Activated CD4-positive, alpha-beta T cell treated with anti-CD3 and anti-CD28 coated beads, Interleukin-2, amount 50 U/mL, for 16 hours (primary cell): ENCODE data around the gene UXT.
"Not testable (repeated sequence)": the region's sequence is repeated elsewhere in the genome, so short reads cannot be mapped to it uniquely, and the experiment has no call there.

Experiments
- DNase-seq: peaks from one replicate; pipeline ENCODE4 v3.0.0-alpha.2; 2020

The UXT gene

GRCh38 chrX:47612418-47612817 is 46.6 kb downstream of the UXT start:
- no peak for DNase-seq

DNA sequence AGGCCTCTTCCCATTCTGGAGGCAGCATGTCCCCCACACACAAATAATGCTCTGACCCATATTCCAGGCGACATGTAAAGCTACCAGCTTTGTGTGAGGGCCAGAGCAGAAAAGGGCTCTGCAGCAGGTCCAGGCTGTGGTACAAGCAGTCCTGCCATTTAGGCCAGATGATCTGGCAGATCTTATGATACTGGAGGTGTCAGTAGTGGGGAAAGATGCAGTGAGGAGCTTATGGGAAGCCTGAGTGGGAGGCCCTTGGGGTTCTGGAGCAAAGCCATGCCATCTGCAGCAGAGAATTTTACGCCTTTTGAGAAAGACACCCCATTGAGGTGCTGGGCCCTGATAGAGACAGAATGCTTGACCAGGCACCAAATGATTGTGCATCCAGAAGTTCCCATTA is 47.1 kb downstream of the UXT start:
- DNase-seq = no peak

GRCh38 chrX:47611489-47611888 is 47.5 kb downstream of the UXT start:
- DNase-seq = no peak

GRCh38 chrX:47610511-47610910 is 48.5 kb downstream of the UXT start:
- DNase-seq = no peak

DNA sequence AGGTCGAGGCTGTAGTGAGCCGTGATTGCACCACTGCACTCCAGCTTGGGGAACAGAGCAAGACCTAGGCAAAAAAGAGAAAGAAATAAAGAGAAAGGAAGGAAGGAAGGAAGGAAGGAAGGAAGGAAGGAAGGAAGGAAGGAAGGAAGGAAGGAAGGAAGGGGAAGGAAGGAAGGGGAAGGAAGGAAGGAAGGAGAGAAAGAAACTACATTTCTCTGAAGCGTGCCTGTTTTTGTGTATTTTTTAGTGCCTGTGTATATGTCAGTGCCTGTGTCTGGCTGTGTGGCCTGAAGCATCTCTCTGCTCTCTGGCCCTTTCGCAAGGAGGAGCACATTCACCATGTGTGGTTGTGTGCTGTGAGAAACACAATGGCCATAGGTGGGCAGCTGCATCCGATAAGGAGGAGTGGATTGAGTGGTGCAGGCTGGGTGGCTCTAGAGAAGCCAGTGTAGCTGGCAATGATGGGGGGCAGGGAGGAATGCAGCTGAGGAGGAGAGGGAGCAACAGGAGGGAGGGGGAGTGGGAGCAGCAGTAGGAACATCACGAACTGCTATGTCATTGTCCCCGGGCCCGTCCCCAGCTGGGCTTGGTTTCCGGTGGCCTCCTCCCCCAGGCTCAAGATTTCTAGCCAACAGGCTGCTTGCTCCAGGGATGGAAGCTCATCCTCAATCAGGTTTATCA is 50.7 kb downstream of the UXT start:
- DNase-seq = no peak

- DNase-seq = no peak
These were observed 51.9 kb downstream of the UXT start for GRCh38 chrX:47607091-47607490.

DNA sequence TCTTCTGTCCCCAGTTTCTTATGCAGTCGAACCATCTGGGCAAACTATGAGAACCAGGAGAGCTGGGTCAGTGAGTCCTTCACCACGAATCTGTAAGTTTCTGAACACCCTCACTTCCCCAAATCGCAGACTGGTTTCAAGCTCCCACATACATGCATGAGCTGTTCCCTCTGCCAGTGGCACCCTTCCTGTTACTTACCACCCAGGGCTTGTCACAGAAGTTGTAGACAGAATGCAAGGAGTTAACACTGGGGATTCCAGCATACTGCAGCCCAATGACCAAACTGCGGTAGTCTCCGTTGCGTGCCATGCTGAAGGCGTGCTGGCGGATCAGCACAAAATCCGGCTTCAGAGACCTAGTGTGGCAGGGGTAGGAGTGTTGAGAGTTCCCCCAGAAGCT is 54.0 kb downstream of the UXT start:
- DNase-seq = no peak

DNA sequence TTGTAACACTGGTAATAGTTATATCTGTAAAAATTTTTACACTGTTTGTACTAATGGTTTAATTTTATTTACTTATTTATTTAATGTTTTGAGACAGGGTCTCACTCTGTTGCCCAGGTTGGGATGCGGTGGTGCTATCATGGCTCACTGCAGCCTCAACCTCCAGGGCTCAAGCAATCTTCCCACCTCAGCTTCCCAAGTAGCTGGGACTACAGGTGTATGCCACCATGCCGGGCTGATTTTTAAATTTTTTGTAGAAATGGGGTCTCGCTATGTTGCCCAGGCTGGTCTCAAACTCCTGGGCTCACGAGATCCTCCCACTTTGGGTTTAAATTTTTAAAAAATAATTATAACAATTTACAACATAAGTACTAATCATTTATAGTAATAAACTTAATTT is 55.9 kb downstream of the UXT start:
- DNase-seq = not testable (repeated sequence)
